H9 (cell line): ENCODE measurements around the gene MXRA7. TPM values are rescaled to one million over a fixed set of nuclear protein-coding genes. Genes with fewer than 3 reads are reported as not detected.

Source experiments
- DNase-seq: peaks from one replicate; pipeline ENCODE4 v3.0.0-alpha.2; 2017
- H2AFZ ChIP-seq: one replicate; pipeline ENCODE4 v1.6.1; 2013; ENCODE audit warnings: mild to moderate bottlenecking, low read length, control low read depth, moderate library complexity
- H2AK5ac ChIP-seq: 2 replicates; pipeline ENCODE4 v1.6.1; 2013; ENCODE audit warnings: low read length, control low read depth, mixed read lengths; ENCODE audit not compliant: insufficient read length
- H2BK120ac ChIP-seq: one replicate; pipeline ENCODE4 v1.6.1; 2013; ENCODE audit warnings: low read depth, mild to moderate bottlenecking, low read length, control low read depth, inconsistent platforms; ENCODE audit not compliant: poor library complexity, severe bottlenecking
- H2BK12ac ChIP-seq: 2 replicates; pipeline ENCODE4 v1.6.1; 2013; ENCODE audit warnings: low read length, control low read depth, mixed read lengths, low read depth; ENCODE audit not compliant: insufficient read length
- H2BK15ac ChIP-seq: 2 replicates; pipeline ENCODE4 v1.6.1; 2013; ENCODE audit warnings: low read depth, low read length, control low read depth
- H2BK20ac ChIP-seq: one replicate; pipeline ENCODE4 v1.6.1; 2013; ENCODE audit warnings: low read depth, mild to moderate bottlenecking, low read length, control low read depth, inconsistent platforms; ENCODE audit not compliant: poor library complexity, severe bottlenecking
- H2BK5ac ChIP-seq: 2 replicates; pipeline ENCODE4 v1.6.1; 2013; ENCODE audit warnings: low read length, control low read depth, mixed read lengths; ENCODE audit not compliant: insufficient read length
- H3K14ac ChIP-seq: 2 replicates; pipeline ENCODE4 v1.6.1; 2013; ENCODE audit warnings: low read length, control low read depth; ENCODE audit not compliant: insufficient read depth
- H3K18ac ChIP-seq: 2 replicates; pipeline ENCODE4 v1.6.1; 2013; ENCODE audit warnings: low read depth, mild to moderate bottlenecking, mixed read lengths, low read length, control low read depth; ENCODE audit not compliant: insufficient read length
- H3K23ac ChIP-seq: 2 replicates; pipeline ENCODE4 v1.6.1; 2013; ENCODE audit warnings: low read length, control low read depth, mixed read lengths, low read depth; ENCODE audit not compliant: insufficient read length
- H3K23me2 ChIP-seq: 2 replicates; pipeline ENCODE4 v1.6.1; 2013; ENCODE audit warnings: low read depth, mild to moderate bottlenecking, mixed read lengths, low read length, control low read depth; ENCODE audit not compliant: insufficient read length, poor library complexity, severe bottlenecking
- H3K27ac ChIP-seq: 2 replicates; pipeline ENCODE4 v1.5.1; 2013; ENCODE audit warnings: low read length, control low read depth, mixed read lengths, low read depth; ENCODE audit not compliant: insufficient read length
- H3K27me3 ChIP-seq: 2 replicates; pipeline ENCODE4 v1.6.1; 2013; ENCODE audit warnings: low read length, control low read depth, inconsistent platforms; ENCODE audit not compliant: insufficient read depth
- H3K4ac ChIP-seq: 2 replicates; pipeline ENCODE4 v1.6.1; 2013; ENCODE audit warnings: low read depth, mild to moderate bottlenecking, control low read depth, inconsistent platforms, low read length, moderate library complexity
- H3K4me1 ChIP-seq: 2 replicates; pipeline ENCODE4 v1.6.1; 2013; ENCODE audit warnings: low read length, control low read depth, inconsistent platforms; ENCODE audit not compliant: insufficient read depth
- H3K4me2 ChIP-seq: 2 replicates; pipeline ENCODE4 v1.6.1; 2013; ENCODE audit warnings: low read length, control low read depth, mixed read lengths; ENCODE audit not compliant: insufficient read length, insufficient read depth
- H3K56ac ChIP-seq: 2 replicates; pipeline ENCODE4 v1.6.1; 2013; ENCODE audit warnings: low read depth, mild to moderate bottlenecking, mixed read lengths, low read length, control low read depth; ENCODE audit not compliant: insufficient read length
- H3K79me1 ChIP-seq: 2 replicates; pipeline ENCODE4 v1.6.1; 2013; ENCODE audit warnings: low read depth, mild to moderate bottlenecking, moderate library complexity, low read length, control low read depth, inconsistent platforms; ENCODE audit not compliant: insufficient read depth, poor library complexity, severe bottlenecking
- H3K79me2 ChIP-seq: 2 replicates; pipeline ENCODE4 v1.6.1; 2013; ENCODE audit warnings: low read length, control low read depth, inconsistent platforms; ENCODE audit not compliant: insufficient read depth
- H3K9ac ChIP-seq: 2 replicates; pipeline ENCODE4 v1.6.1; 2013; ENCODE audit warnings: low read length, control low read depth, mixed read lengths; ENCODE audit not compliant: insufficient read length; ENCODE audit errors: extremely low read depth
- H3K9me3 ChIP-seq: one replicate; pipeline ENCODE4 v1.6.1; 2013; ENCODE audit warnings: low read depth, low read length, inconsistent platforms; ENCODE audit not compliant: control insufficient read depth
- H3T11ph ChIP-seq: one replicate; pipeline ENCODE4 v1.6.1; 2013; ENCODE audit warnings: mild to moderate bottlenecking, low read length, control low read depth, inconsistent platforms
- H4K20me1 ChIP-seq: one replicate; pipeline ENCODE4 v1.6.1; 2013; ENCODE audit not compliant: control insufficient read depth, insufficient read length, insufficient read depth
- H4K5ac ChIP-seq: 2 replicates; pipeline ENCODE4 v1.6.1; 2013; ENCODE audit warnings: low read depth, mild to moderate bottlenecking, mixed read lengths, low read length, control low read depth; ENCODE audit not compliant: insufficient read length
- H4K8ac ChIP-seq: replicated peaks from 2 replicates; pipeline ENCODE4 v1.6.1; 2013; ENCODE audit warnings: low read length, control low read depth, mixed read lengths, low read depth; ENCODE audit not compliant: insufficient read length
- H4K91ac ChIP-seq: 2 replicates; pipeline ENCODE4 v1.6.1; 2013; ENCODE audit warnings: low read depth, mild to moderate bottlenecking, moderate library complexity, mixed read lengths, low read length, control low read depth; ENCODE audit not compliant: insufficient read length
- H3K27ac Mint-ChIP-seq, 3 experiments: 2 replicates in 2 of 3; 3 replicates in 1 of 3; pipeline ENCODE4 v1.8.0; 2020 to 2021; ENCODE audit warnings: mixed read lengths in 3 of 3, mild to moderate bottlenecking in 1 of 3, moderate library complexity in 1 of 3
- H3K27me3 Mint-ChIP-seq: 2 replicates; pipeline ENCODE4 v1.8.0; 2021; ENCODE audit warnings: low read depth, mild to moderate bottlenecking, moderate library complexity, mixed read lengths
- H3K36me3 Mint-ChIP-seq, 3 experiments: 2 replicates in 2 of 3; 3 replicates in 1 of 3; pipeline ENCODE4 v1.8.0; 2020 to 2021; ENCODE audit warnings: low read depth in 3 of 3, mixed read lengths in 3 of 3; ENCODE audit not compliant: insufficient read depth in 1 of 3
- H3K4me1 Mint-ChIP-seq, 2 experiments: 2 replicates each; pipeline ENCODE4 v1.8.0; 2020; ENCODE audit warnings: mixed read lengths in 2 of 2
- H3K4me3 Mint-ChIP-seq, 2 experiments: 2 replicates in 1 of 2; 3 replicates in 1 of 2; pipeline ENCODE4 v1.8.0; 2020 to 2021; ENCODE audit warnings: mild to moderate bottlenecking in 2 of 2, mixed read lengths in 2 of 2, moderate library complexity in 1 of 2
- H3K9me3 Mint-ChIP-seq, 2 experiments: 2 replicates in 1 of 2; 3 replicates in 1 of 2; pipeline ENCODE4 v1.8.0; 2020; ENCODE audit warnings: mild to moderate bottlenecking in 2 of 2, mixed read lengths in 2 of 2, moderate library complexity in 1 of 2
- CTCF ChIP-seq: fragments of 200-600 bp; sonication (generic); conservative IDR thresholded peaks from 3 replicates; pipeline ENCODE4 v1.8.0; 2021; ENCODE audit warnings: antibody characterized with exemption, mild to moderate bottlenecking
- WGBS: extraction: QIAGEN DNeasy Blood & Tissue Kit; methylation state at CpG from one replicate; pipeline ENCODE4 v1.1.7; 2013; ENCODE audit warnings: missing lambda C conversion rate, low lambda C conversion rate, mixed read lengths; ENCODE audit not compliant: insufficient read length; ENCODE audit errors: extremely low coverage; 5-methylcytosine and 5-hydroxymethylcytosine counted together
- total RNA-seq: library from RNA; stranded (reverse); gene quantifications from 2 replicates; pipeline ENCODE4 v1.2.1, GENCODE V29; 2021

Gene MXRA7
- total RNA-seq, 1 experiment from 2014 or later, result 28.2 TPM

DNA sequence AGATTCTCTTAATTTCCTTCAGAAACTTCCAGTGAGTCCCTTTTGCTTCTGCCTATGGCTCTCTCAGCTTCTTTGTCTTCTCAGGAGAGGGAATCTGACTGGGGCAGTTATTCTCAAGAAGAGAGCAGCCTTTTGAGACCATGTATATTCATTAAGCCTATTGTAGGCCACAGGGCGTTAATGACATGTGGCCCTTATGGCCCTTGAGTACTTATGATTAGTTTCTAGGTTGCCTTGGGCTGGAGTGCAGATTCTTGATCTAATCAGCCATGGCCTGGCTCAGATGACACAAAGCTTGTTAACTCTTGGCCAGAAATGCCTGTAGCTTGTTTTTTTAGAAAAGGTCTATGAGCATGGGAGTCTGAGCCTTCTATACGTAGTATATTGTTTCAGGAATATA lies 44.5 kb upstream of the MXRA7 start:
- no peak for TF ChIP-seq CTCF
- Mint-ChIP-seq H3K36me3 (peaks cover 18 to 36% (median 20%) of the 10 kb centered on the region in 3 experiments), H3K4me3 (no peak overlapping the region), H3K4me1 (no peaks in the 10 kb centered on the region), H3K27me3 (no peaks in the 10 kb centered on the region), H3K27ac (no peak overlapping the region), H3K9me3 (no peaks in the 10 kb centered on the region; a peak in 1 of 5 replicates)
- H4K20me1 ChIP-seq, result no peaks in the 10 kb centered on the region
- no peak overlapping the region for H2BK20ac ChIP-seq
- no CpG with 5 or more reads among the region's 2 CpGs for WGBS
- no peak overlapping the region for H4K5ac ChIP-seq
- H3K27me3 ChIP-seq, result no peaks in the 10 kb centered on the region
- H3K23me2 ChIP-seq, result no peaks in the 10 kb centered on the region
- no peak overlapping the region for H3K56ac ChIP-seq
- H2BK15ac ChIP-seq, result no peak overlapping the region
- no peak overlapping the region for H3K14ac ChIP-seq
- no peak overlapping the region for H2AFZ ChIP-seq
- no peak overlapping the region for H3K23ac ChIP-seq
- no peak overlapping the region for H2BK12ac ChIP-seq
- H2BK5ac ChIP-seq, result no peak overlapping the region
- H3K27ac ChIP-seq, result no peak overlapping the region
- H3K9ac ChIP-seq, result no peak overlapping the region
- no peak overlapping the region for H3K4ac ChIP-seq
- DNase-seq, result no peak
- no peak overlapping the region for H3K18ac ChIP-seq
- H3K4me2 ChIP-seq, result no peak overlapping the region
- H4K8ac ChIP-seq, result no peak overlapping the region
- H3K9me3 ChIP-seq, result no peaks in the 10 kb centered on the region
- H3T11ph ChIP-seq, result no peak overlapping the region
- H3K4me1 ChIP-seq, result no peaks in the 10 kb centered on the region
- H3K79me1 ChIP-seq, result no peaks in the 10 kb centered on the region
- no peaks in the 10 kb centered on the region for H3K79me2 ChIP-seq
- no peak overlapping the region for H2BK120ac ChIP-seq
- no peak overlapping the region for H2AK5ac ChIP-seq
- H4K91ac ChIP-seq, result no peak overlapping the region
